GM23338 (cell line): ENCODE results near the gene MYL4. TPM values are rescaled to one million over a fixed set of nuclear protein-coding genes. Genes with fewer than 3 reads are reported as not detected.

Experiments
- ATAC-seq: fragments of 200-7000 bp; cut with Tn5 transposase; 3 replicates; pipeline ENCODE4 v1.9.1; 2020
- DNase-seq: peaks from one replicate; pipeline ENCODE4 v3.0.0-alpha.2; 2015; ENCODE audit warnings: low spot score
- H2AFZ ChIP-seq: fragments of 200-600 bp; sonication (generic); 2 replicates; pipeline ENCODE4 v1.8.0; 2016; ENCODE audit warnings: antibody characterized with exemption, mild to moderate bottlenecking, moderate library complexity
- H3F3A ChIP-seq: fragments of 200-600 bp; sonication (generic); replicated peaks from 2 replicates; pipeline ENCODE4 v1.8.0; 2017; ENCODE audit warnings: antibody characterized with exemption, mixed run types, low read depth
- H3K27ac ChIP-seq: fragments of 200-600 bp; sonication (generic); 2 replicates; pipeline ENCODE4 v1.6.1; 2016; ENCODE audit warnings: low read depth
- H3K27me3 ChIP-seq: fragments of 200-600 bp; sonication (generic); 2 replicates; pipeline ENCODE4 v1.8.0; 2016; ENCODE audit warnings: mild to moderate bottlenecking, mixed run types, moderate library complexity; ENCODE audit not compliant: insufficient read depth
- H3K36me3 ChIP-seq: fragments of 200-600 bp; sonication (generic); 2 replicates; pipeline ENCODE4 v1.8.0; 2016; ENCODE audit warnings: mild to moderate bottlenecking; ENCODE audit not compliant: insufficient read depth
- H3K4me1 ChIP-seq: fragments of 200-600 bp; sonication (generic); 2 replicates; pipeline ENCODE4 v1.8.0; 2016; ENCODE audit warnings: mild to moderate bottlenecking, moderate library complexity; ENCODE audit not compliant: insufficient read depth
- H3K4me2 ChIP-seq: fragments of 200-600 bp; sonication (generic); 2 replicates; pipeline ENCODE4 v1.7.1; 2017; ENCODE audit warnings: mixed run types
- H3K4me3 ChIP-seq: fragments of 200-600 bp; sonication (generic); 2 replicates; pipeline ENCODE4 v1.6.1; 2016; ENCODE audit warnings: mixed run types
- H3K79me2 ChIP-seq: fragments of 200-600 bp; sonication (generic); replicated peaks from 2 replicates; pipeline ENCODE4 v1.8.0; 2017; ENCODE audit warnings: mild to moderate bottlenecking; ENCODE audit not compliant: insufficient read depth
- H3K9me2 ChIP-seq: fragments of 200-600 bp; sonication (generic); 2 replicates; pipeline ENCODE4 v1.8.0; 2017; ENCODE audit not compliant: insufficient read depth
- H4K20me1 ChIP-seq: fragments of 200-600 bp; sonication (generic); replicated peaks from 2 replicates; pipeline ENCODE4 v1.8.0; 2017; ENCODE audit warnings: mild to moderate bottlenecking; ENCODE audit not compliant: insufficient read depth
- H3K27ac Mint-ChIP-seq: 2 replicates; pipeline ENCODE4 v1.8.0; 2020; ENCODE audit warnings: inconsistent platforms, mild to moderate bottlenecking, moderate library complexity, mixed read lengths
- H3K27me3 Mint-ChIP-seq: 3 replicates; pipeline ENCODE4 v1.8.0; 2022; ENCODE audit warnings: low read depth, mild to moderate bottlenecking, moderate library complexity, mixed read lengths, inconsistent platforms; ENCODE audit not compliant: insufficient read depth, poor library complexity
- H3K36me3 Mint-ChIP-seq: 3 replicates; pipeline ENCODE4 v1.8.0; 2021; ENCODE audit warnings: low read depth, mild to moderate bottlenecking, inconsistent platforms, moderate library complexity, mixed read lengths
- H3K4me1 Mint-ChIP-seq: 3 replicates; pipeline ENCODE4 v1.8.0; 2020; ENCODE audit warnings: mild to moderate bottlenecking, inconsistent platforms, mixed read lengths
- H3K4me3 Mint-ChIP-seq: 3 replicates; pipeline ENCODE4 v1.8.0; 2021; ENCODE audit warnings: moderate library complexity, mild to moderate bottlenecking, inconsistent platforms, mixed read lengths
- H3K9me3 Mint-ChIP-seq: 3 replicates; pipeline ENCODE4 v1.8.0; 2020; ENCODE audit warnings: moderate library complexity, mild to moderate bottlenecking, inconsistent platforms, mixed read lengths
- CREB1 ChIP-seq: fragments of 250-450 bp; sonication (Bioruptor Pico); IDR thresholded peaks from 2 replicates; pipeline ENCODE4 v1.5.0; 2020; ENCODE audit warnings: low read depth, mild to moderate bottlenecking, moderate library complexity
- CTCF ChIP-seq, 2 experiments: fragments of 200-600 bp in 1 of 2; sonication (generic) in 1 of 2; conservative IDR thresholded peaks; 2 replicates each; pipeline versions ENCODE4 v1.5.1 to v1.6.1; 2016 to 2017; ENCODE audit warnings: antibody characterized with exemption in 2 of 2, low read depth in 2 of 2, mild to moderate bottlenecking in 2 of 2, moderate library complexity in 1 of 2
- ETS1 ChIP-seq: IDR thresholded peaks from 2 replicates; pipeline ENCODE4 v1.6.1; 2016; ENCODE audit warnings: antibody characterized with exemption
- EZH2 ChIP-seq: fragments of 200-600 bp; sonication (generic); IDR thresholded peaks from one replicate; pipeline ENCODE4 v1.8.0; 2017; ENCODE audit warnings: antibody characterized with exemption, mild to moderate bottlenecking, low read depth; ENCODE audit not compliant: unreplicated experiment
- EZH2phosphoT487 ChIP-seq: fragments of 200-600 bp; sonication (generic); IDR thresholded peaks from one replicate; pipeline ENCODE4 v1.8.1; 2018; ENCODE audit warnings: antibody characterized with exemption; ENCODE audit not compliant: unreplicated experiment
- JUNB ChIP-seq: IDR thresholded peaks from one replicate; pipeline ENCODE4 v1.6.1; 2016; ENCODE audit warnings: antibody characterized with exemption; ENCODE audit not compliant: unreplicated experiment
- NANOG ChIP-seq: IDR thresholded peaks from 2 replicates; pipeline ENCODE4 v1.6.1; 2016; ENCODE audit warnings: antibody characterized with exemption, borderline replicate concordance
- POLR2AphosphoS5 ChIP-seq: IDR thresholded peaks from 2 replicates; pipeline ENCODE4 v1.6.1; 2016; ENCODE audit warnings: antibody characterized with exemption, low read depth
- STAT1 ChIP-seq: IDR thresholded peaks from one replicate; pipeline ENCODE4 v1.6.1; 2016; ENCODE audit warnings: antibody characterized with exemption; ENCODE audit not compliant: unreplicated experiment
- ZNF114 ChIP-seq: fragments of 250-450 bp; sonication (Bioruptor Pico); IDR thresholded peaks from 2 replicates; pipeline ENCODE4 v1.5.0; 2020; ENCODE audit warnings: mild to moderate bottlenecking, moderate library complexity
- ZNF331 ChIP-seq: fragments of 250-450 bp; sonication (Bioruptor Pico); IDR thresholded peaks from 2 replicates; pipeline ENCODE4 v1.5.0; 2020; ENCODE audit warnings: low read depth, mild to moderate bottlenecking, moderate library complexity
- ZNF462 ChIP-seq: fragments of 250-450 bp; sonication (Bioruptor Pico); IDR thresholded peaks from 2 replicates; pipeline ENCODE4 v1.5.0; 2020; ENCODE audit warnings: mild to moderate bottlenecking, moderate library complexity
- polyA plus RNA-seq: library from polyadenylated mRNA; unstranded; fragments of >200 nt; fragmentation: Nextera tagmentation; extraction: Ambion mirVana; gene quantifications from 2 replicates; pipeline ENCODE4 v1.2.1, GENCODE V29; 2016
- total RNA-seq: library from RNA; depleted of rRNA; stranded (reverse); fragments of >200 nt; shearing (Covaris generic); gene quantifications from 2 replicates; pipeline ENCODE4 v1.2.3, GENCODE V29; 2014
- TF ChIP-seq, protein P1 (sequence below): IDR thresholded peaks from one replicate; pipeline ENCODE4 v1.6.1; 2018; ENCODE audit warnings: antibody characterized with exemption; ENCODE audit not compliant: unreplicated experiment

MYL4 gene
- total and polyA plus RNA-seq, 2 experiments from 2014 or later: 0.44 TPM; not detected in 1

DNA sequence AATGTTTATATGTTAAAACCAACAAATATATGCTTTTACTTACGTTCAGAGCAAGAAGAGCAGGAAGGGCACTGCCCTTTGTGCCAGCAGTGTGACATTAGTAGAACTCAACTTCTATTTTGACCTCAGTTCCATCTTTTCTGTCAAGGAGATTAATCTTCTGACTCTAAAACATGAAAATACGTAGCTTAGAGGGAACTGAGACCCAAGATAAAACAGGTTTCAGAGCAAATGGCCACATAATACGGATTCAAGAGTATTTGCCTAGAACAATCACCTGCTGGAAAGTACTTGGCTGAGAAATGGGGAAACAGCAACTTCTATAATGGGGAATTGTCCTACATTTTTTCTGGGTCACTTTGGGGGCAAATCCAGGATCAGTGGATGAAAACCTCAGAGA lies 22.2 kb downstream of the MYL4 start:
- H3K4me3 ChIP-seq: no peak overlapping the region
- Mint-ChIP-seq H3K27ac (no peak overlapping the region), H3K27me3 (peaks cover 17% of the 10 kb centered on the region), H3K36me3 (no peaks in the 10 kb centered on the region), H3K4me1 (peaks cover 10% of the 10 kb centered on the region), H3K4me3 (no peak overlapping the region), H3K9me3 (no peaks in the 10 kb centered on the region; the same call in 2 of the 3 replicates)
- H3K9me2 ChIP-seq: no peaks in the 10 kb centered on the region
- H3F3A ChIP-seq: no peaks in the 10 kb centered on the region
- no peaks in the 10 kb centered on the region for H3K79me2 ChIP-seq
- ATAC-seq: no peak
- H4K20me1 ChIP-seq: no peaks in the 10 kb centered on the region
- no peak overlapping the region for H2AFZ ChIP-seq
- H3K27ac ChIP-seq: no peak overlapping the region
- no peak for DNase-seq
- peaks cover 6% of the 10 kb centered on the region for H3K27me3 ChIP-seq
- no peak for TF ChIP-seq STAT1
- no peak for TF ChIP-seq CREB1 (CRISPR knock-in tag)
- no peak for TF ChIP-seq ZNF462
- no peak for TF ChIP-seq ETS1
- no peak for TF ChIP-seq JUNB
- no peak for TF ChIP-seq POLR2AphosphoS5
- TF ChIP-seq ZNF331 (CRISPR knock-in tag): no peak
- TF ChIP-seq NANOG: no peak
- TF ChIP-seq CTCF (conservative IDR thresholded peaks at IDR 0.05; ENCODE audit: low read depth in 2 of 2): no peak
- no peak for TF ChIP-seq ZNF114 (CRISPR knock-in tag)
- TF ChIP-seq EZH2phosphoT487: no peak
- TF ChIP-seq, protein P1, sequence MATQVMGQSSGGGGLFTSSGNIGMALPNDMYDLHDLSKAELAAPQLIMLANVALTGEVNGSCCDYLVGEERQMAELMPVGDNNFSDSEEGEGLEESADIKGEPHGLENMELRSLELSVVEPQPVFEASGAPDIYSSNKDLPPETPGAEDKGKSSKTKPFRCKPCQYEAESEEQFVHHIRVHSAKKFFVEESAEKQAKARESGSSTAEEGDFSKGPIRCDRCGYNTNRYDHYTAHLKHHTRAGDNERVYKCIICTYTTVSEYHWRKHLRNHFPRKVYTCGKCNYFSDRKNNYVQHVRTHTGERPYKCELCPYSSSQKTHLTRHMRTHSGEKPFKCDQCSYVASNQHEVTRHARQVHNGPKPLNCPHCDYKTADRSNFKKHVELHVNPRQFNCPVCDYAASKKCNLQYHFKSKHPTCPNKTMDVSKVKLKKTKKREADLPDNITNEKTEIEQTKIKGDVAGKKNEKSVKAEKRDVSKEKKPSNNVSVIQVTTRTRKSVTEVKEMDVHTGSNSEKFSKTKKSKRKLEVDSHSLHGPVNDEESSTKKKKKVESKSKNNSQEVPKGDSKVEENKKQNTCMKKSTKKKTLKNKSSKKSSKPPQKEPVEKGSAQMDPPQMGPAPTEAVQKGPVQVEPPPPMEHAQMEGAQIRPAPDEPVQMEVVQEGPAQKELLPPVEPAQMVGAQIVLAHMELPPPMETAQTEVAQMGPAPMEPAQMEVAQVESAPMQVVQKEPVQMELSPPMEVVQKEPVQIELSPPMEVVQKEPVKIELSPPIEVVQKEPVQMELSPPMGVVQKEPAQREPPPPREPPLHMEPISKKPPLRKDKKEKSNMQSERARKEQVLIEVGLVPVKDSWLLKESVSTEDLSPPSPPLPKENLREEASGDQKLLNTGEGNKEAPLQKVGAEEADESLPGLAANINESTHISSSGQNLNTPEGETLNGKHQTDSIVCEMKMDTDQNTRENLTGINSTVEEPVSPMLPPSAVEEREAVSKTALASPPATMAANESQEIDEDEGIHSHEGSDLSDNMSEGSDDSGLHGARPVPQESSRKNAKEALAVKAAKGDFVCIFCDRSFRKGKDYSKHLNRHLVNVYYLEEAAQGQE: no peak
- no peak for TF ChIP-seq EZH2
- H3K4me1 ChIP-seq: peaks cover 4% of the 10 kb centered on the region; the same call in 1 of the 2 replicates
- H3K4me2 ChIP-seq: no peak overlapping the region
- no peaks in the 10 kb centered on the region for H3K36me3 ChIP-seq
